Stimulated activated CD8-positive, alpha-beta memory T cell treated with anti-CD3 and anti-CD28 coated beads, Interleukin-7, amount 100 ng/mL, for 1 hour (primary cell): ENCODE measurements around the gene CDRT15.
"Not testable (repeated sequence)": the region's sequence is repeated elsewhere in the genome, so short reads cannot be mapped to it uniquely, and the experiment has no call there.

Experiments
- DNase-seq, 2 donors: peaks; one replicate each; pipeline ENCODE4 v3.0.0-alpha.2; 2020; ENCODE audit warnings: low read depth in 2 of 2

The CDRT15 gene

GRCh38 chr17:14236762-14237161, at the start of gene CDRT15:
CDRT15 (minus strand) TSS chr17:14236862; CDS start chr17:14236833, 29 bp downstream.
- not testable (repeated sequence) for DNase-seq

DNA sequence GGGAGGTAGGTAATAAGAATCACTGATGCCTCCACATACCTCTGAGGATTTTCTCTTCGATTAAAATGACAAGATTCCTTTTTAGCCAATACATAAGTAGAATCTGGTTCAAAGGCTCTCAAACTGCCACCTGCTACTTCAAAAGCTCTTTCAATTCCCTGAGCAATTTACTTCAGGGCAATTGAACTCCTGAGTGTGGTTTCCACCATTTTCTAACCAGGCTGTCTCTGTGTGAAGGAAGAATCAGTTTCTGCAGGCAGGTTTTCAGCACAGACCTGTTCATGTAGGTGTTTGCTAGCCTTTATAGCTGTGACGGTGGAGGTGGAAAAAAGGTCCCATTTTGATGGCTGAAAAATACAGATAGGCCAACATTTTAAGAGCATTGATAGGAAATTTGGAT, 46.1 kb upstream of the CDRT15 start:
- no peak for DNase-seq

- no peak for DNase-seq
These were observed 44.9 kb upstream of the CDRT15 start for GRCh38 chr17:14281530-14281929.

GRCh38 chr17:14276535-14277250, 40.0 kb upstream of the CDRT15 start:
- DNase-seq: no peak

DNA sequence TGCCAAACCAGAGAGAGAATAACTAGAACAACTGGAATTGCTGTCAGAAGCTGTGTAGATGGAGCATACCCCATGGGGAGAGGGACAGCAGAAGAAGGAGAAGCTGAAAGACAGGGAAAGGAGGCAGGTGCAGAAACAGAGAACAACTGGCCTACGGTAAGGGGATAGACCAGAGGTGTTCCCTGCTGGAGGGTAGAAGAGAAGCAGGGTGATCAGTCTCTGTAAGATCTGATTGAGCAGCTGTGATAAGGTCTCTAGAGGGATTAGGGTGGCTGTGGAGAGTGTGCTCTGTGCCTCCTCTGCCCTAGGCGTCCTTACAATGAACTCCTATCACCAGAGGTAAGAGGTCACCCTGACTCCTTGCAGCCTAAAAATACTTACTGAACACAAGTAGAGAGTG, 33.8 kb upstream of the CDRT15 start:
- DNase-seq: no peak

DNA sequence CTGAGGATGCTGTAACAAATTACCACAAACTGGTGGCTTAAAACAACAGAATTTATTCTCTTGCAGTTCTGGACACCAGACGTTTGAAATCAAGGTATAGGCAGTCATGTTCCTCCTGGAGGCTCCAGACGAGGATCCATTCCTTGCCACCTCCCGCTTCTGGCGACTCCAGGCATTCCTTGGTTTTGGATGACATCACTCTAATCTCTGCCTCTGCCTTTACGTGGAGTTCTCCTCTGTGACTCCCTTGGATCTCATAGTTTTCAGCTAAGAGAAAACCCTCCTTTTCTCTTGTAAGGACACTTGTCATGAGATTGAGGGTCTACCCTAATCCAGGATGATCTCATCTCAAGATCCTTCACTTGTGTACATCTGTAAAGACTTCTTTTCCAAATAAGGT, 32.8 kb upstream of the CDRT15 start:
- no peak for DNase-seq

DNA sequence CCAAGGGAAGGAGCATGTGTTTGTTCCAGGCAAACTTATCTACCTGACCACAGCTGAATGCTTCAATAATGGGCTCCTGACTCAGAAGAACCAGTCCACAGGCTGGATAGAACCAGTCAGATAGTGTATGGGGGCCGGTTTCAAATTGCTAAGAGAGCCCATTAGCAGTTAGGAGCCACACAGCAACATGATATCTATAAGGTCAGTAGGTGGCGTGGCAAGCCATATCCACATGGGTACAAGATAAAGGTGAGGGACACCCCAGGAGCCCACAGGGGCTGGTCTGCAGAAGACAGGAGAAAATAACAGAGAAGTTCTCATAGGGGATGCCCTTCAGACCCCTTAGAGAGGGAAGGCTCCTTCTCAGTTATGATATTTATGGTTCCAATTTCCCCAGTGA, 31.6 kb upstream of the CDRT15 start:
- no peak for DNase-seq

GRCh38 chr17:14261406-14261805, 24.7 kb upstream of the CDRT15 start:
- DNase-seq: no peak

- no peak for DNase-seq
These were observed 9.0 kb upstream of the CDRT15 start for GRCh38 chr17:14245629-14246028.

GRCh38 chr17:14245002-14245401, 8.3 kb upstream of the CDRT15 start:
- DNase-seq: no peak

GRCh38 chr17:14239271-14239670, 2.6 kb upstream of the CDRT15 start:
- DNase-seq: not testable (repeated sequence)

GRCh38 chr17:14236032-14236431, 630 bp downstream of the CDRT15 start:
- DNase-seq: not testable (repeated sequence)

- not testable (repeated sequence) for DNase-seq
These were observed 1.6 kb downstream of the CDRT15 start for GRCh38 chr17:14235047-14235446.

DNA sequence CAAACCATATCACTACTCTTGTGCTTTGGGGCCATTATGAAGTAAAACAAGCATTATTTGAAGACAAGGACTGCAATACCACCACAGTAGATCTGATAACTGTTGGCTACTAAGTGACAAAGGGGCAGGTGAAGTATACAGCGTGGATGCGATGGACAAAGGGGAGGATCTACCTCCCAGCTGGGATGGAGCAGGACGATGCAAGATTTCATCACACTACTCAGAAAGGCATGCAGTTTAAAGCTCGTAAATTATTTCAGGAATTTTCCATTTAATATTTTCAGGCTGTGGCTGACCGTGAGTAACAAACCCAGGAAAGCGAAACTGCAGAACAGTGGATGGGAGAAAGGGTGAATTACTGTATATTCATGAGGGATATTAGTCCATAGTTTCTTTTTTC, 5.5 kb downstream of the CDRT15 start:
- not testable (repeated sequence) for DNase-seq

GRCh38 chr17:14228903-14229302, 7.8 kb downstream of the CDRT15 start:
- no peak for DNase-seq

DNA sequence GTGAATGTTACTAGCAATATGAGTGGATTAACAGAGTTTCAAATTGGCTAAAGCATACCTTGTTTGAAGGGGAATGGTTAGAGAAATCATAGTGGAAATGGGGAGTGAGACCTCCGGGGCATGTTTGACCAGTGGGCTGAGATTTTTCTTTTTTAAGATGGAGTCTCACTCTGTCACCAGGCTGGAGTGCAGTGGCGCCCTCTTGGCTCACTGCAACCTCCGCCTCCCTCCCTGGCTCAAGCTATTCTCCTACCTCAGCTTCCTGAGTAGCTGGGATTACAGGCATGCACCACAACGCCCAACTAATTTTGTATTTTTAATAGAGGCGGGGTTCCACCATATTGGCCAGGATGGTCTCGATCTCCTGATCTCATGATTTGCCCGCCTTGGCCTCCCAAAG, 9.6 kb downstream of the CDRT15 start:
- no peak for DNase-seq

GRCh38 chr17:14225254-14225980, 11.2 kb downstream of the CDRT15 start:
- no peak for DNase-seq

GRCh38 chr17:14222611-14223010, 14.1 kb downstream of the CDRT15 start:
- no peak for DNase-seq

GRCh38 chr17:14214271-14214670, 22.4 kb downstream of the CDRT15 start:
- no peak for DNase-seq

- no peak for DNase-seq
These were observed 24.3 kb downstream of the CDRT15 start for GRCh38 chr17:14212401-14212800.

GRCh38 chr17:14211801-14212200, 24.9 kb downstream of the CDRT15 start:
- no peak for DNase-seq

DNA sequence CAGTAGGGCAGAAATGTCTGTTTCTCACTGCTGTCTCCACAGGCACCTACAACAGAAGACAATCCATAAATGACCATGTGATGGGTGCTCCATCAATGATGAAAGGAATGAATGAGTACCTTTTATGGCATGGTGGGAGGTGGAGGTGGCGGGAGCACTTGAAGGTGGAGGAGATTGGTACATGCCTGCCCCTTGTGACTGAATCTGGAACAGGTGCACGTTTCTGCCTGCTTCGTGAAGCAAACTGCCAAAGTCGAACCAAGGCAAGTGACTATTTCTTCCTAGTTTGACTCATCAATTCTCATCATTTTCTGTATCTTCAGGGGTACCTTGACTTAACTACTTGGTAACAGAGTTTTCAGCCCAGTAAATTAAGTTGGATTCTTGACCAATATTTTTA, 25.4 kb downstream of the CDRT15 start:
- DNase-seq: no peak

DNA sequence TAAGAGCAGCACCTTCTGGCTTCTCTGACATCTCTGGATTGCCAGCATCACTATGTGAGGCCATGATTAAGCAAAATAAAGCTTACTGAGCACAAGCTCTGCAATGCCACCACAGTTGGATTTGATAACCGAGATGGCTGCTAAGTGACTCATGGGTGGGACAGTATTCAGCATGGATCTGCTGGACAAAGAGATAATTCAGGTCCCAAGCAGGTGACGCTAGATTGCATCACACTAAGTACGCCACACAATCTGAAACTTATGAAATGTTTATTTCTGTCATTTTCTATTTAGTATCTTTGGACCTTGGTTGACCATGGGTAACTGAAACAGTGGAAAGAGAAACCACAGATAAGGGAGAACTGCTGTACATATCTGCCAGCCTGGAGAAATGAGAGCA, 27.4 kb downstream of the CDRT15 start:
- DNase-seq: no peak
